ENCODE results near the gene TBCCD1.
"Not testable (repeated sequence)": the region's sequence is repeated elsewhere in the genome, so short reads cannot be mapped to it uniquely, and the experiment has no call there.

Gene TBCCD1

GRCh38 chr3:186517218-186517617 is 49.9 kb downstream of the TBCCD1 start:
- no peak for DNase-seq

- no peak for DNase-seq
These were observed 50.5 kb downstream of the TBCCD1 start for GRCh38 chr3:186516646-186517045.

GRCh38 chr3:186515125-186515524 is 52.0 kb downstream of the TBCCD1 start:
- DNase-seq: peak; percentile 16

- DNase-seq: no peak
These were observed 52.7 kb downstream of the TBCCD1 start for GRCh38 chr3:186514296-186515002.

GRCh38 chr3:186513386-186513785 is 53.8 kb downstream of the TBCCD1 start:
- DNase-seq: no peak

GRCh38 chr3:186512570-186513302 is 54.4 kb downstream of the TBCCD1 start:
- no peak for DNase-seq

GRCh38 chr3:186511702-186512101 is 55.4 kb downstream of the TBCCD1 start:
- DNase-seq: no peak

GRCh38 chr3:186511245-186511644 is 55.9 kb downstream of the TBCCD1 start:
- no peak for DNase-seq

- DNase-seq: no peak
These were observed 56.6 kb downstream of the TBCCD1 start for GRCh38 chr3:186510374-186511079.

- no peak for DNase-seq
These were observed 57.7 kb downstream of the TBCCD1 start for GRCh38 chr3:186509423-186509822.

GRCh38 chr3:186506857-186507256 is 60.3 kb downstream of the TBCCD1 start:
- no peak for DNase-seq

- no peak for DNase-seq
These were observed 60.9 kb downstream of the TBCCD1 start for GRCh38 chr3:186506191-186506739.

GRCh38 chr3:186502966-186503712 is 64.0 kb downstream of the TBCCD1 start:
- DNase-seq: no peak

- DNase-seq: no peak
These were observed 64.8 kb downstream of the TBCCD1 start for GRCh38 chr3:186502138-186502948.

GRCh38 chr3:186499949-186500348 is 67.2 kb downstream of the TBCCD1 start:
- not testable (repeated sequence) for DNase-seq

- DNase-seq: not testable (repeated sequence)
These were observed 69.1 kb downstream of the TBCCD1 start for GRCh38 chr3:186498022-186498421.

GRCh38 chr3:186497608-186498007 is 69.5 kb downstream of the TBCCD1 start:
- DNase-seq: no peak

- DNase-seq: no peak
These were observed 70.5 kb downstream of the TBCCD1 start for GRCh38 chr3:186496635-186497034.
